Heart left ventricle (tissue), 13 donors: ENCODE results near the gene CORO1C.

Source experiments
- CTCF ChIP-seq, 12 donors: fragments of 200-600 bp; sonication (generic) in 4 of 12; IDR thresholded peaks; one replicate each; pipeline versions ENCODE4 v1.5.0 to v1.8.0; 2018 to 2022; ENCODE audit warnings: antibody characterized with exemption in 12 of 12, mild to moderate bottlenecking in 5 of 12
- POLR2A ChIP-seq, 2 donors: fragments of 450-650 bp; IDR thresholded peaks; one replicate each; pipeline ENCODE4 v1.6.1; 2017; ENCODE audit warnings: antibody characterized with exemption in 2 of 2, mild to moderate bottlenecking in 2 of 2, moderate library complexity in 2 of 2
- donor health status: ischemic (EF 13 %, LVEDD 7.1; RV severe dilation, severe dysfunction).
- donor health status: DM: no; HTN: yes; CAD: no.
- donor health status: DM: no; HTN: no; CAD: no.
- donor health status: ischemic (EF 25% LVEDD 6.9; RV normal size, moderate dysfunction).
- donor health status: ischemic (EF 25% LVEDD 5.7; RV mildly dilated, moderate dysfunction).
- donor health status: ischemic (EF 35%, LVEDD 5.7; RV mildly dilated, moderate dysfunction).
- donor health status: nonischemic (EF 11% LVEDD 7.7; RV severe dilation, severe dysfunction).
- donor health status: DM: yes; HTN: yes; CAD: no.
- donor health status: PGD.
- donor health status: ischemic (EF 29% LVEDD 5.4; RV normal size, mild dysfunction).
- donor health status: nonischemic (EF 23%, LVEDD 6.1; RV moderate dilation, normal function).

DNA sequence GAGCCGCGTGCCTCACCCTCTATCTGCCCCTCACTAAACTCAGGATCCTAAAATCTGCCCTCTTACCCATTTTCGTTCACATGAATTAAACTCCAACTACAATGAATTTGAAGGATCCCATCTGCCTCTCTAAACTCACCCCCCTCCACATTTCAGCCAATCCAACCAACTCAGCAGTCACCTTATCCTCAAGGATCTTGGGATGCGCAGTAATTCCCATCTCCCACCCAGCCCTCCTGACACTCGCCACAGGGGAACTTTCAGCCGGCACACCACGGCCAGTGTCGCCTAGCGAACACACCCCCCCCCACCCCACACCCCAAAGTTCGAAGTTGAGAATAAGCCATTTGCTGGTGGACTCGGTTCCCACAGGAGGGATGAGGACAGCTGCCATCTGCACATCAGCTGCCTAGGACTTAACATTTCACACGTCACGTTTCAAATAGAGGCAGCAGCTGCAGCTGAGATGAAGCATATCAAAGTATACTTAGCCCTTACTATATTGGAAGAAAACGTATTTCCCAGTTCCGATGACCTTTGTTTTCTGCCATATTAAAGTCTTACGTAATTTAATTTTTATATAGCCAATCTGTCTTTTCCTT lies 88.9 kb downstream of the CORO1C start:
- TF ChIP-seq CTCF (IDR thresholded peaks at IDR 0.05) (no peak), POLR2A (IDR thresholded peaks at IDR 0.05) (no peak)
